Colon (tissue), 2 donors: ENCODE results near the gene OVCA2.

Experiments
- FAIRE-seq: peaks from 2 replicates; lab custom pipeline; 2012; peaks lifted over from hg19 to GRCh38; lab: Jason Lieb, UNC
- donor health status: control.
- donor health status: control.

Gene OVCA2

DNA sequence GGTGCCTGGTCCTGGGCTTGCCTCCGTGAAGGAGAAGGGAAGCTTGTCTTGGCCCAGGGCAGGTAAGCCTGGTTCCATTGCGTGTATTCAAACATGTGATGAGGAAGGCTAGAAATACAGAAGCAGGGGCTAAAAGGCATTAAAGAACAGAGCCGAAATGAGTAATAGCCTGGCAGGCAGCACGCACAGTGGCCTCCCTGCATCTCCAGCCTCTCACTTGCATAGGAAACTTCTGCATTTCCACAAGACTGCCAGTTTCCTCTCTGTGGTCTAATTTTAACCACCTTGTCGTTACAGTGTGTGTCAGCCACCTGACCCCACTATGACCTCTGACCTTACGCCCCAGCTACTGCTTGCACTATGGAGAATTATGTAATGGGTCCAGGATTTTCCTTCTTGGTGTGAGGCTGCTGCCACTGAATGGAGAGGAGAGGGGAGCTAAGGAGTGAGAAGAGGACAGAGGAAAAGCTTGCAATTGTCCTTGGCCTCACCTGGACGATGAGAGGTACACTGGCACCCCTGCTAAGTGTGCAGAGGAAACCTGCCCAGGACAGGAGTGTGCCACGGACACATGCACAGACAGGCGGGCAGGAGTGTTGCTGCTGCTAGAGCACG is 45.9 kb downstream of the OVCA2 start:
- no peak for FAIRE-seq

DNA sequence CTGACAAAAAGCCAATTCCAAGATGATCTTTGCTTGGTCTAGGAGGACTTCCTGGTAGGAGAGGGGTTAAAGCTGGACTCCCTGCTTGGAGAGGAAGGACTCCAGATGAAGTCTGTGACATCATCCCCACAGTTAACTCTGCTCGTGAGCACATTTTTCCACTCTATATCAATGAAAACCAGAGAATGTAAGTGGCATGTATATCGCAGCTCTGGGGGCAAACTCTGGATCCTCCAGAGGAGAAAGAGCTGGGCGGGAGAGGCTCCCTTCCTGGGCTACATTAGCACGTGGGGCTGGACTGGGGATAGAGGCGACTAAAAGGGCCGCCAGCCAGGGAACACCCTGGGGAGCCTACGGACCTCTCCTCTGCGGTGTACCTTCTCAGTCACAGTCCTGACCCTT is 47.2 kb downstream of the OVCA2 start:
- FAIRE-seq, result no peak

DNA sequence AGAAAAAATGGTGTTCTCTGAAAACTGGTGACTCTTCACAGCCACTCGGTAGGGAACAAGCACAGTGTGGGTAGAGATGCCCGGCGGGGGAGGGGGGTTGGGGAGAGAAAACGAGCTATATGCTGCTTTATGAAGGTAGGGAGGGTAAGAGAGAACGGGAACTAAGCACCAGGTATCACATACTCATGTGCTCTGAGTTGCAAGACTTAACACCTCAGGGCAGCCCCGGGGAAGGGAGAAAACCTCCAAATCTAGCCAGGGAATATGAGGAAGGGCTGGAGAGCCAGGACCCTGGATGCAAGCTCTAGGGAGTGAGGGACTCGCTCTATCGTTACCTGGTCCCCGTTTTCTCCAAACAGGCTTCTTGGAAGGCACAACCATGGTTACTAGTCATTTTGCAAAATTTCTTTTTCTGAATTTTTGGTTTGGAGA is 48.4 kb downstream of the OVCA2 start:
- FAIRE-seq, result no peak

DNA sequence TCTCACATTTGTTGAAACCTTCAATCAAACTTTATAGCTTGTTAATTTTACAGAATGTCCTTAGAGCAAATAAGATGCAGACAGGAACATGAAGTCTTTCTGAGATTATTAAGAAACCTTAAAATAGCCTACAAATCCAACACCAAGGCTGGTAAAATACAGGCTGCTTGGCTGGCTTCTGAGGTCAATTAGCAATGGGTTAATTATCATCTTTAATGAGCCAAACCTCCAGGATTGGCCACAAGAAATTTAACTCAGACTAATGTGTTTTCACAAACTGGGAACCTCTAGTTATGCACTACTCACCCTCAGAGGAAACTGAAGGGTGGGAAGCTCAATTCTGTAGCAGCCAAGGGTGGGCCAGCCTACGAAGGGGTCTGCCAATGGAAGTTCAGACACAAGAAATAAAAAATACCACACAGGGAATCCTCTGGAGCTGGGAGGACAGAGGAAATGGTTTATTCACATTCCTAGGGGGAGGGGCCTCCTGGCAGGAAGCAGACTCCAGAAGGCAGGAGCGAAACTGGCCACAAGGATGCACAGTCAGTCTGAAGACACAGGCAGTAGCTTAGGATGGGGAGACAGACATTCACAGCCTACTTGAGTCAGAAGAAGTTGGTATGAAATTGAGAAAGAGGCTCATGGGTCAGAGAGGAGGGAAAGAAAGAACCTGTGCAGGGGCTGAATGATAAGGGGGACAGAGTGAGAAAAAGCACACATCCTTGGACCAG is 49.1 kb downstream of the OVCA2 start:
- no peak for FAIRE-seq

DNA sequence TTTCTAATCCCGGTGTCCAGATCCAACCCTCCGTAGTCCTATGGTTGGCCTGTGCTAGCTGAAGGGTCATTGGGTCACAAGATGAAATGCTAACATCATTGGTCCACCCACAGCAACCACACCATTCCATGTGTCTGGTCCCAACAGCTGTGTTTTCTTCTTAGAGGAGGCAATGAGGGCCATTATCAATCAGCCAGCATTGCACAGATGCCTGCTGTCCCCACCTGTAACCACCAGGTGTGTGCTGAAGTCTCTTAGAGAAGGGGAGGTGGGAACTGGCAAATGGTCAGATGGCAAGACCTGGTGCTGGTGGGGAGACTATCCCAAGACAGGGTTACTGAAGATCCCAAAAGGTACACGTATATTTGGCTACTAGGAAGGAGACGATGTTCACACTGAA is 50.4 kb downstream of the OVCA2 start:
- no peak for FAIRE-seq
